B cell (primary cell): ENCODE measurements around the gene EPB41.

ENCODE experiments used
- CTCF ChIP-seq: fragments of 200-600 bp; IDR thresholded peaks from one replicate; pipeline ENCODE4 v1.8.0; 2022; ENCODE audit warnings: antibody characterized with exemption, mild to moderate bottlenecking
- EZH2 ChIP-seq: IDR thresholded peaks from 2 replicates; pipeline ENCODE4 v1.6.1; 2012; ENCODE audit warnings: borderline replicate concordance, low read depth, mild to moderate bottlenecking, moderate library complexity, low read length; ENCODE audit not compliant: insufficient read depth, poor library complexity, severe bottlenecking

DNA sequence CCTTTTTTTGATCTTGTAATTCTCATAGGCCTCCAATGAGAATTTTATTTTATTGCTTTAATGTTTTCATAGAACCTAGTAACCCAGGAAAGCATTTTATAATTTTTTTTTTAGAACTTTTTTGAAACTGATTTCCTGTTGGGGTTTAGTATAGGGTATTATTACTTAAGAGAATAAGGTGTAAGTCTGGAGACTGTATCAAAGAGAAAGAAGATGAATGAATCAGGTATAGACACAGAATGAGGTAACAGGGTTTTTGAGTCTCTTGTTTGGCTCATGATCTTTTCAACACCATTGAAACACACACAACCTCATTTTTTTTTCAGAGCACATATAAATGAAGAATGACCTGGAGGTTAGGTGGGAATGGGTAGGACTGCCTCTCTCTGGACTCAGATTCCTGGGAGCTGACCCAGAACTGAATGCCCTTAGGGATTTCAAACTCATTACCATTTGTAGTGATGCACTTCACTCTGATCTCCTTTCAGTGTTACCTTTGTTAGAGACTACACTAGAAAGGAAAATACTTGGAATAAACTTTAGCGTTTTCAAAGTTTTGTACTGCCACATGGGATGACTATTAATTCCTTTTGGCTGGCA is 51.0 kb downstream of the EPB41 start:
- TF ChIP-seq CTCF (no peak), EZH2 (no peak)
